HG03565 (cell line): ENCODE measurements around the gene PRSS38.

ENCODE experiments used
- ATAC-seq: cut with Tn5 transposase; IDR thresholded peaks from one replicate; pipeline ENCODE4 v1.9.1; 2021; ENCODE audit warnings: mild to moderate bottlenecking, moderate library complexity; ENCODE audit not compliant: unreplicated experiment

The PRSS38 gene

DNA sequence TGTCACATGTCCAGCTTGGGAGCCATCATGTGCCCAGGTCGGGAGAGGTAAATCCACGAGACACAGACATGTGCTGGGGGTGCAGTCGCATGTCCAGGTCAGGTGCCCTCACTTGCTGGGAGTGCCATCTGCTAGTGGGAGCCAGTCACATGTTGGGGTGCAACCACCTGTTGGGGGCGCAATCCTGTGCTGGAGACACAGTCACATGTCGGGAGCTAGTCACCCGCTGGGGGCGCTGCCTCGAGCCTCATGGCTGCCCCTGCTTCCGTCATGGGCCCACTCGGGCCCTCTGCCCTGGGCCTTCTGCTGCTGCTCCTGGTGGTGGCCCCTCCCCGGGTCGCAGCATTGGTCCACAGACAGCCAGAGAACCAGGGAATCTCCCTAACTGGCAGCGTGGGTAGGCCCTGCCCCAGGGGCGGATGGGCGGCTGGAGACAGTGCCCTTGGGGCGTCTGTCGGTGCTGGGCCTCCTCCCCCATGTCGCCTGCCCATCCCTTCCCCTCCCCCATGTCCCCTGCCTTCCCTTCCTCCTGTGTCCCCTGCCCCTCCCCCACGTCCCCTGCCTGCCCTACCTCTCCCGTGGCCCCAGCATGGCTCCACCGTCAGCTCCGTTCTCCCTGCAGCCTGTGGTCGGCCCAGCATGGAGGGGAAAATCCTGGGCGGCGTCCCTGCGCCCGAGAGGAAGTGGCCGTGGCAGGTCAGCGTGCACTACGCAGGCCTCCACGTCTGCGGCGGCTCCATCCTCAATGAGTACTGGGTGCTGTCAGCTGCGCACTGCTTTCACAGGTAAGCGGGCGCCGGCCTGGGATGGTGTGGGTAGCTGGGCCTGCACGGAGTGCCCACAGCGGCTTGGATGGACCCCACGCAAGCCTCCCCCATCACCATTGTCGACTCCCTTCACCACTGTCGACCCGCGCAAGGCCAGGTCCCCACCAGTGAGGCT is at the start of gene PRSS38:
Gene PRSS38 (plus strand): TSS at position 208 of the 942 bp plus-strand sequence. CDS start 42 bp downstream, at position 250.
- ATAC-seq = no peak

DNA sequence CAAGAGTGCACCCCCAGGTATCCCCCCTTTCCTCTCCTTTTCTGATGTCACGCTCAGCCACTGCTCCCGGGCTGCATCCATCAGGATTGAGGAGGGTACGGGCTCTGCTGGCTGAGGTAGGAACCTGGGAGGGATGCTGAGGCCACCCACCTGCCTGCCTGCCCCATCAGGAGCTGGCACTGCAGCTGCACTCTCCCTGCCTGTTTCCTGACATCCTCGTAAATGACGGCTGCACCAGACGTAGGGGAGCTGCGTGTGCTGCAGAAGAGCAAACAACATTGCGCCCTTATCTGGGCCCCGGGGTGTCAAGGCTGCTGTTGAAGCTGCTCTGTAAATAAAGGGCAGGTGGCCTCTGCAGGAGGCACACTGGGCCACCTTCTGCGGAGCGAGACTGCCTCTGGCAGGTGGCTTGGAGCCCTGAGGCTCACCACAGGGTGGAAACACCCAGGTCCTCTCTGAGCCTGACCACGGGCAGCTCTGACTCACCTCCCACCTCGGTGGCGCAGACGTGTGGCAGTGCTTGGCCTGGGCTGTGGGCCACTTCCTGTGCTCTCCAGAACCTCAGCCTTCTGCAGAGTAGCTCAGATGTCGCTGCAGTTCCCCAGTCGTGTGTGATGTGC is 49.4 kb upstream of the PRSS38 start:
- no peak for ATAC-seq

GRCh38 chr1:227766653-227767277 is 48.7 kb upstream of the PRSS38 start:
- ATAC-seq = no peak

GRCh38 chr1:227767401-227768124 is 47.9 kb upstream of the PRSS38 start:
- ATAC-seq = no peak

DNA sequence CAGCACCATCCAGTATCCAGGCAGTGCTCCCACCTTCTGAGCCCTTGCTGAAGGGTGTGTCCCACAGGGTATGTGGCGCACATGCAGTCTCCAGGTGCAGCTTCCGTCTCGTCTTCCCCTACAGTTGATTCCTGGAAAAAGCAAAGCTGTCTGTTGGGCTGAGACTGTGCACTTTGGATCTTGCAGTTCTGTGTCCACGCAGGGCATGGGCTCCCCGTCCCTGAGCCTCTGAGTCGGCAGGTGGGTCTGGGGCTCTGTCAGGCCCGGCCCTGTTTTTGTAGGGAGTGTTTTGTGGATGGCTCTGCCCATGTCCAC is 47.4 kb upstream of the PRSS38 start:
- no peak for ATAC-seq

GRCh38 chr1:227768640-227769039 is 46.8 kb upstream of the PRSS38 start:
- ATAC-seq = no peak

GRCh38 chr1:227769047-227769935 is 46.2 kb upstream of the PRSS38 start:
- ATAC-seq = no peak

DNA sequence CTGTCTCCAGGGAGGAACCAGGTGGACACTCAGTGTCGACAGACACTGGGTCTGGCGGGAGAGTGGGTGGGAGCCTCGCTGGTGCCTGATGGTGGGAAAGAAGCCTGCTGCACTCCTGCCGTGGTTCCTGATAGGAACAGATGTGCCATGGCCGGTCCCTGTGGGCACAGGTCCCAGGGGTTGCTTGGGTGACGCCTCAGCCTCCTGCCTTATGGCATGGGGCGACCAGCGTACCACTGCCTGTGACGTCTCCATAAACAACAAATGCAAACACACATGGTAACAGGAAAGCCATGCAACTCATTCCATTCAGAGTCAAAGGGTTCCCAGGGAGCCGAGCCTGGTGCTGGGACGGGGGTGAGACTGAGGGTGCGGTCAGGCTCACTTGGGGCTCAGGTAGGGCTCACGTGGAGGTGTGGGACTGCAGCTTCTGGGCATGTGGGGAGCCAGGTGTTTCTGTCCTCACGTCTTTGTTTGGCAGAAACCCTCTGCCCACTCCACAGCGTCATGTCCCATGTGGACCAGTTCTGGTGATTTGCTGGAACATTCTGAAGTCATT is 45.5 kb upstream of the PRSS38 start:
- ATAC-seq = no peak

DNA sequence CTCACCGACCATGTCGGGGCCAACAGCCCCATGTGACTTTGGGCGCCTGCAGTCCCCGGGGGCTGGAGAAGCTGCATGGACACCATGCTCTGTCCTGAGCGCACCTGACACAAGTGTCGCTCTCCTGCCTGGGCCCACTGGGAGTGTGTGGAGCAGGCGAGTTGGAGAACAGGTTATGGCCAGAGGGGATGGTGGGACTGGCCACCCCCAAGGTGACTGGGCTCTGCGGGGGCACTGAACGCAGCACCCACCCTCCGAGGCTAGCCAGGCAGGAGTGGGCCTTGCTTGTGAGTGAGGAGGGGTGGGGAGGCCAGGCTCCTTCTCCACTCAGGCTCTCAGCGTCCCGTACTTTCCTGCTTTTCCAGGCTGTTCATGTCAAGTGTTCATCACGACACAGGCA is 44.7 kb upstream of the PRSS38 start:
- no peak for ATAC-seq

DNA sequence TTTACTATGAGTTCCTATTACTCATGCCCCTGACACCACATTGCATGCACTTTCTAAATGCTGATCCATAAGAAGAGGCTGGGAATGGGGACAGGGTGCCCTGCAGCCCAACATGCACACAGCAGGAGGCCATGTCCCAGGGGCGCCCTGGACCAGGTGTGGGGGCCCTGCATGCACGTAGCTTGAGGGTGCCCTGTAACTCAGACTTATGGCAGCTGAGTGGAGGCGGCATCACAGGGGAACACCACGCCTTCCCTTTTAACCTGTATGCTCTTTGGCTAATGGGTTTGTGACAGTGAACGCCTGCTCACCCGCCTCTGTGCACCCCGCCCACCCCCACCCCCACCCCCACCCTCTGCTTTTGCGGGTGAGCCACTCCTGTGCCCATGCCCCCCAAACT is 44.1 kb upstream of the PRSS38 start:
- ATAC-seq = no peak

DNA sequence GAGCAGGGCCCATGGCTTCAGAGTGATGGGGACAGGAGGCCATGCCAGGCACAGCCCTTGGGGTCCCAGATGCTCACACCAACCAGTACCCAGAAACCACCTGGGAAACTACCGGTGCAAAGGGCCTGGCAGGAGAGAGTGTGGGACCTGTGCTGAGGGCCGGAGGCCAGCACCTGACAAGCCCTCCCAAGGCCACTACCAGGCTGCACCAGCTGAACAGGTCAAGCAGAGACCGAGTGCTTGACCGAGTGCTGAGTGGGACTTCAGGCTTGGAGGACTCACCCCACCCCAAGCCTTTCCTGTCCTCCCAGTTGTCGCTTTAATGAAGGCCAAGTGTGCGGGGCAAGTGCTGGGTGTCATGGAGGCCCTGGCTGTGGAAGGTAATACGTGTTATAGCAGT is 43.7 kb upstream of the PRSS38 start:
- no peak for ATAC-seq

DNA sequence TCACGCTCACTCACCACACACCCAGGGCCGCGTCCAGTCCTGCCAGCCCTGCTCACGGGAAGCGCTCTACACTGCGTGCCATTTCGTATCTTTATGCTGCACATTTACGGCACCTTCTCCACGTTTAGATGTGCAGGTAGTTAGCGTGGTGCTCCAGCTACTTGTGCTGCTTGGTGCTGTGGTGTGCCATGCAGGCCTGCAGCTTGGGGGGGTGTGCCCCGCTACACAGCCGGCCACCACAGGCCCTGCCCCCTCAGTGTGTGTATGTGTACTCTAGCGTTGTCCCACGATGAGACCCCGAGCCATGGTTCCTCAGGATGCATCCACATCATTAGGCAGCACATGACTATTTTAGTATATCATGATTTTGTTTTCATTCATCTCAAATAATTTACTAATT is 41.9 kb upstream of the PRSS38 start:
- no peak for ATAC-seq

- ATAC-seq = no peak
Observed at GRCh38 chr1:227774051-227774731, 41.3 kb upstream of the PRSS38 start.

DNA sequence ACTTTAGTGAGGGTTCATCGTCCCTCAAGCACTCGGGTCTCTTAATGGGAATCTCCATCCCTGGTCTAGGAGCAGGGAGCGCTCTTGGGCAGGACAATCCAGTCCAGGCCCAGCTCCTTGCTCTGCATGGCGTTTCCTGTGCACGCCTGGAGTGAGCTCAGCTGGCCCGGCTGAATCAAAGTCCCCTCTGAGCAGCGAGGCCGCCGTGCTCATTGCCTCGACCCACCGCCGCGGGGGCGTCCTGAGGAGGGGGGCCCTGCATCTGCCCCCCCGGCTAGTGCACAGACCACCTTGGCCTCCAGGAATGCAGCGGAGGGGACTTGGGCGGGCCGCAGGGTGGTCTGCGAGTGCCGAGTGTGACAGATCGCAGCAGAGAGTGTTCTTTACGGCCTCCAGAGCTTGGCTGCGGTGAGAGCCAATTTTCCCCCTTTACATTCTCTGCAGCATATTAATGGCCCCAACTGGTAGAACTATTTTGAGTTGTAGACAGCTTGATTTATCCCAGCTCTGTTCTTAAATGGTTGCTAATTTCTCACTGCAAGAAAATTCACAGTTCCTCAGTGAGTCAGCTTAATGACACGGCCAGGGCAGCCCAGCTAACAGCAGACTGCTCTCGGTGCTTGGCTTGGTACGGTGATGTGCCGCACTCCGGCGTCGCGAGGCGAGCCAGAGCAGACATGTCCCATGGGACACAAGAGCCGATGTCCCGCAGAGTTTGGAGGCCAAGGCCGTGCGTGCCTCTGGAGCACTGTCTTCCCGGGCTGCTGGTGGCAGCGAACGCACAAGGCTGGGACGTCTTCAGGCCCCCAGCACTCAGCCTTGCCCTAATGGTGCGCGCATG is 40.4 kb upstream of the PRSS38 start:
- no peak for ATAC-seq

GRCh38 chr1:227775841-227776240 is 39.6 kb upstream of the PRSS38 start:
- no peak for ATAC-seq

DNA sequence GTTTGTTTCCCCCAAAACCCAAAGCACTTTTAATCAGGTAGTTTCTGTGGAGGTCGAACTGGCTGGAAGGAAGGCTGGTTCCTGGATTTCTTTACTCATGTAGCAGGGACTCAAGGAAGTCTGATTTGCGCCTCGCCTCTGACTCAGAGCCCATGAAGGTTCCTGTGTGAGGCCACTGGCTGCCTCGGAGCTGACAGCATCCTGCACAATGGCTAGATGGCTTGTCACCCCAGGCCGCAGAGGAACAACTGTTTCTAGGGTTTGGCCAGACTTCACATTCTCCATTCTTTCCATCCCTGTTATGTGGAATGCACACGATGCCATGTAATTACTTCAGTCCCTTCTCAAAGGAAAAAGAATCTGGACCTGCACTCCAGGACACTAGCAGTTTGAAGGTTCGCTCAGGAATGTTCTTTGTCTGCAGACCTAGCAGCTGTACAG is 39.1 kb upstream of the PRSS38 start:
- ATAC-seq = no peak

- no peak for ATAC-seq
Observed at GRCh38 chr1:227777156-227777555, 38.3 kb upstream of the PRSS38 start.

DNA sequence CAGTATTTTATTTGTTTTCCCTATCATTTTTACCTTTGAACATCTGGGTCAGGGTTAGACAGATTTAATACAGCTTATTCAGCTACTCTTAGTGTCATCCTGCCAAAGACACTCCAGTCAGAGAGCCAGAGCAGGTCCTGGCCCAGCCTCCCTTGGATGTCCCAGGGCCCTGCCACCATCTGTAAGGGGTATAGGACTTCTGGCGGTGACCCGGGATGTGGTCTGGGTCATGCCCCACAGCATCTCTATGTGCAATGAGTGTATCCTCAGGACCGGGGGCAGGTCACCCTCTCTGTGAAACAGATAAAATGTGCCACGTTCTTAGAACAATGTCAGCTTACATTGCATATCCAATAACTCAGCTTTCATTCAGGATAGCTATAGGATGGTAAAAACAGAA is 37.8 kb upstream of the PRSS38 start:
- ATAC-seq = no peak
